SKM-1 treated with dmso at 0.1 percent for 144 hours (cell line): ENCODE results near the gene STAP1.

Experiments used
- DNase-seq: peaks from one replicate; lab custom pipeline; 2025; ENCODE audit not compliant: unreplicated experiment; lab: John Stamatoyannopoulos, UW

The STAP1 gene

GRCh38 chr4:67555447-67555846 is 3.1 kb upstream of the STAP1 start:
- no peak for DNase-seq

DNA sequence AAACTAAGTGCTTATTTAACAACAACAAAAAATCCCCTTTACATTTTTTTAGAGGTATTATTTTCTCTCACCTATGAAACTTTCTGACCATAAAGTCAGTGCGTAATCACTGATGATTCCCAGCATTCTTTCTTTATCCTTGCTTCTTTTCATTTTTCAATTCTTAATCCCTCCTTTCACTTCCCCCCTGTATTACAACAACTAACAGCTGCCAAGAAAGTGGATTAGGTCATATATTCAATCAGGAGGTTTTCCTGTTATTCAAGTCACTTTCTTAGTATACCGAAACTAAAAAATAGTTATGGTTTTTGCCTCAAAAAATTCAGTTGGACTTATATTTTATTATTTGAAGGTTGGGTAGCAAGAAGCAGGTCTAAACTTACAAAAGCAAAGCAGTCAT is 2.1 kb upstream of the STAP1 start:
- DNase-seq: no peak

GRCh38 chr4:67565284-67565683 is 6.8 kb downstream of the STAP1 start:
- DNase-seq: no peak

- DNase-seq: no peak
Measured at GRCh38 chr4:67566335-67566734, 7.8 kb downstream of the STAP1 start.

DNA sequence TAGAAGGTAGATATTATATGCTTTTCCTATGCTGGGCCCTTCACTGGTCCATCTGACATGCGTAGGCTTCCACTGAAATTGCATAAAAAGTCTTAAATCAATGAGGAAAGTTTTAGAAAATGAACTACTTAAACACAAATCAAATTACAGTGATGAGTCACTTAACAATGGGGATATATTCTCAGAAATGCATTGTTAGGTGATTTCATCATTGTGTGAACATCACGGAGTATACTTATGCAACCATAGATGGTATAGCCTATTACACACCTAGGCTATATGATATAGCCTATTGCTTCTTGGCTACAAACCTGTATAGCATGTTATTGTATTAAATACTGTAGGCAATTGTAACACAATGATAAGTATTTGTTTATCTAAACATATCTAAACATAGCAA is 10.3 kb downstream of the STAP1 start:
- DNase-seq: no peak

DNA sequence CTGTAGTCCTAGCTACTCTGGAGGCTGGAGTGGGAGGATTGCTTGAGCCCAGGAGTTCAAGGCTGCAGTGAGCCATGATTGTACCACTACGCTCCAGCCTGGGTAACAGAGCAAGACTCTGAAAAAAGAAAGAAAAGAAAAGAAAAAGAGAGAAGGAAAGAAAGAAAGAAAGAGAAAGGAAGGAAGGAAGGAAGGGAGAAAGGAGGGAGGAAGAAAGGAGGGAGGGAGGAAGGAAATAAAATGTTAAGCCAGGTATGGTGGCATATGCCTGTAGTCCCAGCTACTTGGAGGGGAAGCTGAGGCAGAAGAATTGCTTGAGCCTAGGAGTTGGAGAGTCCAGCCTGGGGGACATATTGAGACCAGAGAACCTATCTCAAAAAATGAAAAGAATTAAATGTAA is 12.0 kb downstream of the STAP1 start:
- DNase-seq: no peak

- no peak for DNase-seq
Measured at GRCh38 chr4:67571975-67572374, 13.4 kb downstream of the STAP1 start.

DNA sequence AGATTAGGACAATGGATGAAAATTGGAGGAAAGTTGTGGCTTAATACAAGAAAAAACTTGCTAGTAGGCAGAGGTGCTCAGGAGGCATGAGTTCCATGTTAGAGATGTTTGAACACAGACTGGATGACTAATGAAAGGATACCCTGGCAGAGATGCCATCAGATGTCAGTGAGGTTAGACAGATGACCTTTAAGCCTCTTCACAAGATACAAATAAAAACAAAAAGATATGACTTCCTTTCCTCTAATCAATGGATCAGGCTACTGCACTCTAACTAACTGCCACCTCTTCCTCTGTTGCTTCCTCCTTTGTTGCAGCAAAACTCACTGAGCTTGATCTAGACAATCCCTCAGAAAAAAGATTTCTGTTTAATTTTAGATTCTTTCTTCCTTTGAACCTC is 14.7 kb downstream of the STAP1 start:
- DNase-seq: no peak

DNA sequence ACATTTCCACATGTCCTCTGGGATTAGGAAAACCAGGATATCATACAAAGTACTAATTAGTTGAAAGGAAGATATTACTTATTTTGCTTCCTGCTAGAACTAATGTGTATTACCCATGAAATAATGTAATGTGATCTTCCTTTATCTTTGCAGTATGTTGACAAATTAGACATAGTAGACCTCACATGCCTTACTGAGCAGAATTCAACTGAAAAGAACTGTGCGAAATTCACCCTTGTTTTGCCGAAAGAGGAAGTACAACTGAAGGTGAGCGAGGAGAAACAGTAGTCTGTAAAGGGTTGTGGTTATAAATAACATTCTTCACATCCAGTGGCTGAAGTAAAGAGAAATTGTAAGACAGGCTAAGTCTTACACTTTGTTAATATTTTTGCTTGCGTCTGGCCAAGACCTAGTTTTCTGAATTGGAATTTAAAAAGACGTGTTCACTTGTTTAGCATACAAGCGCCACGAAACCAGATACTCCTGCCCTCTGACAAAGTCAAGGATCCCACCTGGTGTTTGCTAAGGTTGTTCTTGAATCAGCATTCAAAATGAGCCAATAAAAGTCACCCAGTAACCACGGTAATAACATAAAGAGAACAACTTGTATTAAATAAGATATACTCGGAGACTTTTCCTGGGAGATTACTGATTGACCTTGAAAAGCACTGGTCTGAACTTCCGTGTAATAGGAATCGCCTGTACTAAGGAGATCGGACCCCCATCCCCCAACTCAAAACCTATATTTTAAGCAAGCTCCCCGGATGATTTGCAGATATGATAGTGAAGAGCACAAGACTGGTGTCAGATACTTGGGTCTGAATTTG is 16.9 kb downstream of the STAP1 start:
- DNase-seq: peak; percentile 83

GRCh38 chr4:67576059-67576466 is 17.5 kb downstream of the STAP1 start:
- DNase-seq: no peak

DNA sequence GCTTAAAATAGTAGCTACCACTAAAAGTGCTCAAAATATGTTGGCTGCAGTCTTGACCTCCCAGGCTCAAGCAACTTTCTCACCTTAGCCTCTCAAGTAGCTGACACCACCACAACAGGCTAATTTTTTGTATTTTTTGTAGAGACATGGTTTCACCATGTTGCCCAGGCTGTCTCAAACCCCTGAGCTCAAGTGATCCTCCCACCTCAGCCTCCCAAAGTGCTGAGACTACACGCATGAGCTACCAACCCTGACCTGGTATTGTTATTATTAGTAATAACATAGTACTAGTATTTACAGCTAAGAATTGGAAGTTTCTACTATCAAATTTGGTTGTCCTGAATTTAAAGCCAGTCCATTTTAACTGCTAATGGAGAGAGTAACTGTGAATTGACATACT is 18.0 kb downstream of the STAP1 start:
- DNase-seq: no peak

GRCh38 chr4:67580577-67580976 is 22.1 kb downstream of the STAP1 start:
- no peak for DNase-seq

DNA sequence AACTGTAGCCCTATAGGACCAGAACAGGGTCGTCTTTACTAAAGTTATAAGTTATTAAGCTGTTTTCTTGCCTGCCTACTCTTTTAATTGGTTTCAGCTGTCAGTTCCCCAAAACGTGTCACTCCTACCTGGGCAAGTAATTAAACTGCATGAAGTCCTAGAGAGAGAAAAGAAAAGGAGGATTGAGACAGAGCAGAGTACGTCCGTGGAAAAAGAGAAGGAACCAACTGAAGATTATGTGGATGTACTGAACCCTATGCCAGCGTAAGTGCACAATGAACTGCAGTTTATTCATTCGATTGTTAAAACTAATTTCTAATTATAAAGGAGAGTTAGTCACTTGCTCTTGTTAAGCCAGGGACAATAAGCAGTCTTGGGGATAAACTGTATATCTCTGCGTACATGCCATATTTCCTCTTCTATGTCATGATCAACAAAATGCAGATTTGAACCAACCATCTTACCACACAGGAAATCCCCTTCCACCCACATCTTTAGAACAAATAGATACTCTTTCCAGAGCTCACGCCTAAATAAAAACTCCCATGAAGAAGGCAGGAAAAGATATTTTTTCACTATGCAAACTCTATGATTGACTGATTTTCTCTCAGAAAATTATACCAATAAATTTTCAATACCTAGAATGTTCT is 22.8 kb downstream of the STAP1 start:
- DNase-seq: no peak

DNA sequence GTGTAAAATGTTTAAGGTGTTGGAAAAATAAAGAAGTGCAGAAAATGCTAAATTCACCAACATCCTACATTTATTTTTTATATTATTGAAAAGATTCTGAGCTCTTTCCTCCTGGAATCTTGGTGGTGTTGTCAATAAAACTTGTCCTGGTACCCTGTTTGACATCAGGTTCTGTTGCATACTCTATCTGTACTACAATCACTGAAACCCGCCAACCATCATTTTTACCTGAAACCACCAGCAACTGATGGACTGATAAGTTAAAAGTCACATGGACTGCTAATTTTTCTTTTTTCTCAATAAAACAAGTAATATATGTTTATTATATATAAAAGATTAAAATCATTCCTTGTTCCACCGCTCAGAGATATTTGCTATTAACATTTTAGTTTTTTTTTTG is 23.4 kb downstream of the STAP1 start:
- no peak for DNase-seq

DNA sequence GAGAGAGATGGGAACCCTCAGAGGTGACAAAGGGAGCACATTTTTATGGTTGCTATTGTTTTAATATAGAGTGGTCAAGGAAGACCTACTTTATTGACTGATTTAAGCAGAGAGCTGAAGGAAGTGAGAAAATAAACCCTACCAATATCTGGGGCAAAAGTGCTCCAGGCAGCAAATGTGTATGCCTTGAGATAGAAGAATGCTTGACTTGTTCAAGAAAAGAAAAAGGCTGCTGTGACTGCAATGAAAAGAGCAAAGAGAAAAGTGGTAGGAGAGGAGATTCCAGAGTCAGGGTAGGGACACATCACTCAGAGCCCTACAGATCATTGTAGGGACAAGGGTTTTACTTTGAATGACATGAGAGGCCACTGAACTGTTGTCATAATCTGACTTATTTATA is 26.0 kb downstream of the STAP1 start:
- DNase-seq: no peak

GRCh38 chr4:67587156-67587555 is 28.6 kb downstream of the STAP1 start:
- no peak for DNase-seq

DNA sequence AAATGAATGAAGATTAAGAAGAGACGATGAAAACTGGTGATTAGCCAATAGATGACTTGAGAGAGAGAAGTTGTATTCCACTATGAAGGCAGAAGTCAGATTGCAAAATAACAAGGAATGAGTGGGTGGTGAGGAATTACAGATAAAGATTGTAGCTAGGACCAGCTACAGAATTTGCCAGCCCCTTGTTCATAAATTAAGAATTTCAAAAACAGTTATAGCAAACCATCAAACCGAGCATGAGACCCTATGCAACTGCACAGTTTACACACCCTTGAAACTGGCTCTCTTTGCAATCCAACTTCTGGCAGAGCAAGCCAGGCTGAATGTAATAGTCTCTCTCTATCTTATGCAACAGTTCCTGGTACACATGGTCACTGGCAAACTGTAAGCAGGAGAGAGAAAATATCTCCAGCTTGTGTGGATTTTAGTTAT is 35.2 kb downstream of the STAP1 start:
- DNase-seq: peak; percentile 38

DNA sequence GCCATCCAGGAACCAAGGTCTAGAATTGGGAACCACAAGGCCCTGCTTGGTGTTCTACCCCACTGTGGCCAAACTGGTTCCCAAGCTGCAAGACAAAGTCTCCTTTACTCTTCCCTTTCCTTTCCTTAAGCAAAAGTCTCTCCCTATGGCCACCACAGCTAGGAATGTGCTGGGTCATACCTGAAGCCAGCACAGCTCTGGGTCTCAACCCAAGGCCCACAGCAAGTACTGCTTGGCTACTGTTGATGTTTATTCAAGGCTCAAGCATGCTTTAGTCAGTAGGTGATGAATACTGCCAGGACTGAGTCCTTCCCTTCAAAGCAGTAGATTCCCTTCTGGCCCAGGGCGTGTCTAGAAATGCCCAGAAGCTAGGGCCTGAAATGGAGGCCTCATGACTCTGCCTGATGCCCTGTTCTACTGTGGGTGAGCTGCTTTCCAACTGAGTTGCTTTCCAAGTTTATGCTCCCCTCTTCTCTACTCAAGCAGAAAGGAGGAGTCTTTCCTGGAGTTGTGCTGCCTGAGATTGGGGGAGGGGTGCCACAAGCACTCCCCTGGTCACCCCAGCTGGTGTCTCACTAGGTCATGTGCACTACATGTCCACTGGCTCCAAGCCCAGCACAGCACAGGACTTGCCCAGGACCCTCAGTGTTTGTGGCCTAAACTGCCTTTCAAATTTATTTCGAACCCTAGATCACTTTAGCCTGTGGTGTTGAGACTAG is 44.9 kb downstream of the STAP1 start:
- no peak for DNase-seq

- no peak for DNase-seq
Measured at GRCh38 chr4:67604029-67604381, 45.5 kb downstream of the STAP1 start.

GRCh38 chr4:67604749-67605148 is 46.2 kb downstream of the STAP1 start:
- DNase-seq: no peak

DNA sequence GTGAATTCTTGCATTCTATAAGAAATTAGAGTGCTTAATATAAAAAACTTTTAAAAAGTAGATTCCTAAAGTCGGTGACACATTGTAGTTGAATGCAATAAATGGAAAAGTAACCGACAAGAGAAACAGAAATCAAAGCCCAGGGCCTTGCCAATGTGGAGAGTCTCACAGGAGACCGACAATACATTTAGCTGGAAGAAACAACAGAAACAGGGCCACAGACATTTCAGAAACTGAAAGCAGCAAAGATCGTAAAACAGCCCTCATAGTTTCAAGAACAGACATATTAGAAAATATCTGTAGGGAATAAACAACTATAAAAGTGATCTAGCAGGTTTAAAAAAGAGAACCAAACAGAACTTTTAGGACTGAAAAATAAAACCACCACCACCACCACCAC is 49.5 kb downstream of the STAP1 start:
- no peak for DNase-seq

- no peak for DNase-seq
Measured at GRCh38 chr4:67614186-67614585, 55.7 kb downstream of the STAP1 start.
